ENCODE results near the gene GPAM. TPM values are rescaled to one million over a fixed set of nuclear protein-coding genes. Genes with fewer than 3 reads are reported as not detected.

GPAM gene
- total and polyA plus RNA-seq, 2 of the 8 experiments (the other 6 are each of a cell fraction or from before 2014, with no cell fraction given): 5.5 to 15.5 TPM

- no peak overlapping the region for H3K56ac ChIP-seq (replicated peaks; ENCODE audit: insufficient read length, low read depth, low read length)
- H2AFZ ChIP-seq (ENCODE audit: low read length): no peak overlapping the region
- no peak overlapping the region for H3K27ac ChIP-seq (ENCODE audit: low read depth, low read length)
- H2AK5ac ChIP-seq (ENCODE audit: low read depth, low read length): no peak overlapping the region
- no peak overlapping the region for H2BK12ac ChIP-seq (ENCODE audit: low read depth, low read length)
- H3K9ac ChIP-seq (replicated peaks in 1 of 4; ENCODE audit: extremely low read depth in 1 of 4, low read depth in 3 of 4, low read length in 3 of 4): no peak overlapping the region
- H3K4me3 ChIP-seq (ENCODE audit: extremely low read depth in 1 of 4, insufficient read depth in 2 of 4, low read depth in 3 of 4, low read length in 4 of 4): no peak overlapping the region
- TF ChIP-seq NANOG (IDR thresholded peaks at IDR 0.05; ENCODE audit: insufficient read depth, low read depth, low read length, poor library complexity, severe bottlenecking): no peak
- TF ChIP-seq RNF2 (IDR thresholded peaks at IDR 0.05; ENCODE audit: borderline replicate concordance, low read depth, low read length, missing control alignments, poor library complexity, severe bottlenecking): no peak
- no peak for TF ChIP-seq SAP30 (IDR thresholded peaks at IDR 0.05; ENCODE audit: insufficient read depth, insufficient replicate concordance, low read length)
- TF ChIP-seq EP300 (IDR thresholded peaks at IDR 0.05; ENCODE audit: borderline replicate concordance in 1 of 2, low read depth in 2 of 2, low read length in 2 of 2): no peak
- TF ChIP-seq, protein P1, sequence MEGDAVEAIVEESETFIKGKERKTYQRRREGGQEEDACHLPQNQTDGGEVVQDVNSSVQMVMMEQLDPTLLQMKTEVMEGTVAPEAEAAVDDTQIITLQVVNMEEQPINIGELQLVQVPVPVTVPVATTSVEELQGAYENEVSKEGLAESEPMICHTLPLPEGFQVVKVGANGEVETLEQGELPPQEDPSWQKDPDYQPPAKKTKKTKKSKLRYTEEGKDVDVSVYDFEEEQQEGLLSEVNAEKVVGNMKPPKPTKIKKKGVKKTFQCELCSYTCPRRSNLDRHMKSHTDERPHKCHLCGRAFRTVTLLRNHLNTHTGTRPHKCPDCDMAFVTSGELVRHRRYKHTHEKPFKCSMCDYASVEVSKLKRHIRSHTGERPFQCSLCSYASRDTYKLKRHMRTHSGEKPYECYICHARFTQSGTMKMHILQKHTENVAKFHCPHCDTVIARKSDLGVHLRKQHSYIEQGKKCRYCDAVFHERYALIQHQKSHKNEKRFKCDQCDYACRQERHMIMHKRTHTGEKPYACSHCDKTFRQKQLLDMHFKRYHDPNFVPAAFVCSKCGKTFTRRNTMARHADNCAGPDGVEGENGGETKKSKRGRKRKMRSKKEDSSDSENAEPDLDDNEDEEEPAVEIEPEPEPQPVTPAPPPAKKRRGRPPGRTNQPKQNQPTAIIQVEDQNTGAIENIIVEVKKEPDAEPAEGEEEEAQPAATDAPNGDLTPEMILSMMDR (IDR thresholded peaks at IDR 0.05; ENCODE audit: control extremely low read depth in 1 of 3, insufficient read depth in 1 of 3, low read depth in 1 of 3, low read length in 3 of 3): no peak
- TF ChIP-seq TCF12 (IDR thresholded peaks at IDR 0.05; ENCODE audit: low read depth, low read length): no peak
- TF ChIP-seq BRCA1 (IDR thresholded peaks at IDR 0.05; ENCODE audit: low read depth, low read length): no peak
- no peak for TF ChIP-seq SP1 (IDR thresholded peaks at IDR 0.05; ENCODE audit: low read depth, low read length)
- no peaks in the 10 kb centered on the region for H3K79me2 ChIP-seq (ENCODE audit: control insufficient read depth in 1 of 2, insufficient read depth in 2 of 2, low read length in 2 of 2)
- H4K5ac ChIP-seq (ENCODE audit: insufficient read length, low read depth, low read length): no peak overlapping the region
- no peak overlapping the region for H3K14ac ChIP-seq (ENCODE audit: insufficient read length)
- no peaks in the 10 kb centered on the region for H3K36me3 ChIP-seq (ENCODE audit: control insufficient read depth in 2 of 4, insufficient read depth in 4 of 4, low read length in 3 of 4)
- POLR2A ChIA-PET (ENCODE audit: partially characterized antibody): no interaction called here
- CTCF ChIA-PET (ENCODE audit: partially characterized antibody): interaction anchor here (1.0 kb wide), 1 partner anchor 47 kb away, joined by 4 read pairs; no protein-coding TSS in a partner anchor
- H2BK20ac ChIP-seq (ENCODE audit: low read length): no peak overlapping the region
- no peak for FAIRE-seq
- no peak overlapping the region for H4K91ac ChIP-seq (replicated peaks; ENCODE audit: insufficient read length, low read length)
- no peaks in the 10 kb centered on the region for H4K20me1 ChIP-seq (replicated peaks in 1 of 2; ENCODE audit: control insufficient read depth in 1 of 2, insufficient read depth in 2 of 2, low read length in 2 of 2)
- H3K18ac ChIP-seq (ENCODE audit: extremely low read depth, low read length): no peak overlapping the region
- no peaks in the 10 kb centered on the region for H3K79me1 ChIP-seq (ENCODE audit: low read depth, low read length)
- WGBS, 2 experiments (ENCODE audit: extremely low coverage in 1 of 2, insufficient coverage in 1 of 2, insufficient read length in 1 of 2, insufficient replicate concordance in 2 of 2, low coverage in 1 of 2, low lambda C conversion rate in 2 of 2, missing lambda C conversion rate in 1 of 2): 74% methylated on average over 2 of the region's 2 CpGs; no CpG with 5 or more reads in 1 of the 2 experiments
- H3K9me3 ChIP-seq (ENCODE audit: insufficient read depth in 2 of 2, low read depth in 1 of 2, low read length in 1 of 2): no peaks in the 10 kb centered on the region
- no peak overlapping the region for H2BK120ac ChIP-seq (replicated peaks; ENCODE audit: low read depth, low read length)
- H2BK15ac ChIP-seq (ENCODE audit: low read length): no peak overlapping the region
- H3K23ac ChIP-seq (ENCODE audit: insufficient read length): no peak overlapping the region
- no peaks in the 10 kb centered on the region for H3K27me3 ChIP-seq (replicated peaks in 1 of 4; ENCODE audit: control insufficient read depth in 3 of 4, extremely low read depth in 1 of 4, insufficient read depth in 3 of 4, low read length in 3 of 4)
- no peak for DNase-seq (ENCODE audit: low read depth in 1 of 2, low spot score in 2 of 2)
- peaks cover 3% of the 10 kb centered on the region for H3K23me2 ChIP-seq (ENCODE audit: low read depth, low read length)
- peaks cover 0 to 5% (median 2%) of the 10 kb centered on the region in 4 experiments; a peak in 5 of 7 replicates for H3K4me1 ChIP-seq (replicated peaks in 1 of 4; ENCODE audit: control insufficient read depth in 3 of 4, insufficient read depth in 4 of 4, low read length in 3 of 4)
- no peak overlapping the region for H3K4me2 ChIP-seq (ENCODE audit: insufficient read depth in 1 of 2, low read depth in 2 of 2, low read length in 2 of 2)
- no peak overlapping the region for H4K8ac ChIP-seq (ENCODE audit: extremely low read depth, insufficient read depth, low read length)
- no peak overlapping the region for H3K4ac ChIP-seq (replicated peaks; ENCODE audit: insufficient read length, low read depth, low read length)
- H2BK5ac ChIP-seq (ENCODE audit: low read depth, low read length): no peak overlapping the region
Measured at GRCh38 chr10:112187527-112187926, 4.0 kb upstream of the GPAM start.

All from H1 (cell line).